HK-2 (cell line): Measurements from ENCODE around the gene NOL8.

Source experiments
- DNase-seq: peaks from one replicate; pipeline ENCODE4 v3.0.0-alpha.2; 2018; ENCODE audit not compliant: unreplicated experiment

Gene NOL8

GRCh38 chr9:92312887-92313623 lies 12.1 kb downstream of the NOL8 start:
- no peak for DNase-seq

- DNase-seq: no peak
These were observed 14.6 kb downstream of the NOL8 start for GRCh38 chr9:92310562-92310961.

GRCh38 chr9:92308893-92309292 lies 16.3 kb downstream of the NOL8 start:
- DNase-seq: no peak

GRCh38 chr9:92300936-92301335 lies 24.2 kb downstream of the NOL8 start:
- DNase-seq: no peak

GRCh38 chr9:92299116-92299515 lies 26.0 kb downstream of the NOL8 start:
- no peak for DNase-seq

GRCh38 chr9:92298036-92298435 lies 27.1 kb downstream of the NOL8 start:
- no peak for DNase-seq

GRCh38 chr9:92297611-92298010 lies 27.5 kb downstream of the NOL8 start:
- no peak for DNase-seq

GRCh38 chr9:92295827-92296258 lies 29.3 kb downstream of the NOL8 start:
- no peak for DNase-seq

GRCh38 chr9:92295240-92295790 lies 29.8 kb downstream of the NOL8 start:
- DNase-seq: no peak

GRCh38 chr9:92294297-92294676 lies 30.9 kb downstream of the NOL8 start:
- peak; percentile 35 for DNase-seq

GRCh38 chr9:92293452-92294296 lies 31.5 kb downstream of the NOL8 start, which contains the start of gene IARS1:
IARS1 (minus strand) TSS chr9:92293697; CDS start chr9:92289419, 4,278 bp downstream.
- DNase-seq: peak; percentile 100

GRCh38 chr9:92293075-92293354 lies 32.1 kb downstream of the NOL8 start:
- DNase-seq: no peak

GRCh38 chr9:92292338-92293074 lies 32.6 kb downstream of the NOL8 start:
- DNase-seq: no peak

- no peak for DNase-seq
These were observed 33.6 kb downstream of the NOL8 start for GRCh38 chr9:92291577-92291976.

- no peak for DNase-seq
These were observed 34.2 kb downstream of the NOL8 start for GRCh38 chr9:92290785-92291429.

- DNase-seq: no peak
These were observed 35.3 kb downstream of the NOL8 start for GRCh38 chr9:92289708-92290390.

GRCh38 chr9:92279302-92279701 lies 45.8 kb downstream of the NOL8 start:
- no peak for DNase-seq

GRCh38 chr9:92278110-92278509 lies 47.0 kb downstream of the NOL8 start:
- no peak for DNase-seq

- DNase-seq: peak; percentile 46
These were observed 48.7 kb downstream of the NOL8 start for GRCh38 chr9:92276331-92277032.

GRCh38 chr9:92275541-92275940 lies 49.6 kb downstream of the NOL8 start:
- no peak for DNase-seq
